Parathyroid adenoma (tissue), 2 donors: Measurements from ENCODE around the gene NCKAP1.
"Not testable (repeated sequence)": the region's sequence is repeated elsewhere in the genome, so short reads cannot be mapped to it uniquely, and the experiment has no call there.

Source experiments
- H2AFZ ChIP-seq: fragments of 300-600 bp; sonication (generic); one replicate; pipeline ENCODE4 v1.7.0; 2017; ENCODE audit warnings: antibody characterized with exemption, mild to moderate bottlenecking
- H3K27ac ChIP-seq: fragments of 300-600 bp; sonication (generic); one replicate; pipeline ENCODE4 v1.7.0; 2017
- H3K27me3 ChIP-seq: fragments of 300-600 bp; sonication (generic); one replicate; pipeline ENCODE4 v1.7.0; 2017; ENCODE audit warnings: low read length; ENCODE audit not compliant: control insufficient read depth, insufficient read depth
- H3K36me3 ChIP-seq: fragments of 300-600 bp; sonication (generic); one replicate; pipeline ENCODE4 v1.7.0; 2017; ENCODE audit warnings: low read length; ENCODE audit not compliant: control insufficient read depth, insufficient read depth
- H3K4me1 ChIP-seq: fragments of 300-600 bp; sonication (generic); one replicate; pipeline ENCODE4 v1.7.0; 2017; ENCODE audit warnings: control low read depth
- H3K4me2 ChIP-seq: fragments of 300-600 bp; sonication (generic); one replicate; pipeline ENCODE4 v1.7.0; 2017; ENCODE audit warnings: low read length
- H3K4me3 ChIP-seq: fragments of 300-600 bp; sonication (generic); one replicate; pipeline ENCODE4 v1.7.0; 2017; ENCODE audit warnings: low read depth, low read length
- H3K79me2 ChIP-seq: fragments of 300-600 bp; sonication (generic); one replicate; pipeline ENCODE4 v1.7.0; 2017; ENCODE audit warnings: control low read depth
- H3K9ac ChIP-seq: fragments of 300-600 bp; sonication (generic); one replicate; pipeline ENCODE4 v1.7.0; 2017; ENCODE audit warnings: mild to moderate bottlenecking
- H3K9me3 ChIP-seq: fragments of 300-600 bp; sonication (generic); one replicate; pipeline ENCODE4 v1.7.0; 2017; ENCODE audit warnings: low read length; ENCODE audit not compliant: control insufficient read depth
- TF ChIP-seq, protein P1 (sequence below): fragments of 300-600 bp; sonication (generic); IDR thresholded peaks from one replicate; pipeline ENCODE4 v1.7.0; 2017; ENCODE audit warnings: antibody characterized with exemption, mild to moderate bottlenecking
- donor health status: primary hyperparathyroidism.

The NCKAP1 gene

DNA sequence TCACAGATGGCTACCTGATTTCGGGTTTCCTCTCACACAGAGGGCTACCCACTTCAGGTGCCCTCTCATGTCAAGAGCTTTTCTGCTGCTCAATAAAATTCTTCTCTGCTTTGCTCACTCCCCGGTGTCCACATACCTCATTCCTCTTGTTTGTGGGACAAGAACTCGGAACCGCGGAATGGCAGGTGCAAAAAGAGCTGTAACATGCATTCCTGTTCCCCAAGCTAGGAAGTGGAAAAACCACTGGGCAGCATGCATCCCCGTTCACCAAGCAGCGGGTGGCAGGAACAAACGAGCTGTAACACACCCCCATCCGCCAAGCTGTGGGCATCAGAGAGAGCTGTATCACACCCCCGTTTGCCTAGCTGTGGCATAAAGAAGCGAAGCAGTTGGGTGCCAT, 144.6 kb downstream of the NCKAP1 start:
- H3K27ac ChIP-seq: no peak overlapping the region
- H3K27me3 ChIP-seq: no peaks in the 10 kb centered on the region
- H3K36me3 ChIP-seq: no peaks in the 10 kb centered on the region

DNA sequence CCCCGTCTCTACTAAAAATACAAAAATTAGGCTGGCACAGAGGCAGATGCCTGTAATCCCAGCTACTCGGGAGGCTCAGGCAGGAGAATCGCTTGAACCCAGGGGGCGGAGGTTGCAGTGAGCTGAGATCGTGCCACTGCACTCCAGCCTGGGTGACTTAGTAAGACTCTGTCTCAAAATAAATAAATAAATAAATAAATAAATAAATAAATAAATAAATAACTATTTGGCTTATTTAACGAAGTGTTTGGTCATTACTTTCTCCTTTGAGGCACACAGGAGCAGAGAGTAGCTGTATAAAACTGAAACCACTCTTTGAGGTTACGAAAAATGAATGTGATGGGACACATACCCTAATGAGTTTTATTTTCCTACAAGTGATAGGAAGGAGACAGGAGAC, 145.2 kb downstream of the NCKAP1 start:
- H3K27ac ChIP-seq, H3K9ac ChIP-seq: not testable (repeated sequence)

More for the DNA sequence above, 144.6 kb downstream of the NCKAP1 start:
- Histone ChIP-seq H3K4me1 (no peaks in the 10 kb centered on the region), H3K9ac (no peak overlapping the region), H3K79me2 (no peaks in the 10 kb centered on the region), H2AFZ (no peak overlapping the region), H3K4me2 (no peak overlapping the region), H3K9me3 (no peaks in the 10 kb centered on the region), H3K4me3 (no peak overlapping the region)
- TF ChIP-seq, protein P1, sequence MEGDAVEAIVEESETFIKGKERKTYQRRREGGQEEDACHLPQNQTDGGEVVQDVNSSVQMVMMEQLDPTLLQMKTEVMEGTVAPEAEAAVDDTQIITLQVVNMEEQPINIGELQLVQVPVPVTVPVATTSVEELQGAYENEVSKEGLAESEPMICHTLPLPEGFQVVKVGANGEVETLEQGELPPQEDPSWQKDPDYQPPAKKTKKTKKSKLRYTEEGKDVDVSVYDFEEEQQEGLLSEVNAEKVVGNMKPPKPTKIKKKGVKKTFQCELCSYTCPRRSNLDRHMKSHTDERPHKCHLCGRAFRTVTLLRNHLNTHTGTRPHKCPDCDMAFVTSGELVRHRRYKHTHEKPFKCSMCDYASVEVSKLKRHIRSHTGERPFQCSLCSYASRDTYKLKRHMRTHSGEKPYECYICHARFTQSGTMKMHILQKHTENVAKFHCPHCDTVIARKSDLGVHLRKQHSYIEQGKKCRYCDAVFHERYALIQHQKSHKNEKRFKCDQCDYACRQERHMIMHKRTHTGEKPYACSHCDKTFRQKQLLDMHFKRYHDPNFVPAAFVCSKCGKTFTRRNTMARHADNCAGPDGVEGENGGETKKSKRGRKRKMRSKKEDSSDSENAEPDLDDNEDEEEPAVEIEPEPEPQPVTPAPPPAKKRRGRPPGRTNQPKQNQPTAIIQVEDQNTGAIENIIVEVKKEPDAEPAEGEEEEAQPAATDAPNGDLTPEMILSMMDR: no peak

DNA sequence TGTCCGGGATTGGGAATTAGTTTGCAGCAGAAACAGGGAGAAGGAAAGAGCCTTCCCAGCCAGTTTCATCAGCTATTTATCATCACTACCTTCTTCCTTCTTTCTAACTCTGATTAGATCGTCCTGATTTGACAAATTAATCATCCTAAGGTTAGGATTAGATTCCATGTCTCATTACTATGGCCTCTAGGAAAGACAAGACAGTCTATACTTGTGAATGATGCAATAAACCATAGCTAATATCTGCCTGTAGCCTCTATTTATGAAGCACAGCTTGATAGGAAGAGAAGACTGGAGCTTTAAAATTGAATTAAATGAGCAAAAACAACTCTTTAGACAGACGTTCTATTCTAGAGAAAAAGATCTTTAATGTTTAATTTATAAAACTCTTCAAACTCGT, 146.6 kb downstream of the NCKAP1 start:
- no peak overlapping the region for H3K4me2 ChIP-seq
- H3K4me3 ChIP-seq: no peak overlapping the region
- no peaks in the 10 kb centered on the region for H3K79me2 ChIP-seq
- H2AFZ ChIP-seq: no peak overlapping the region
- H3K9me3 ChIP-seq: no peaks in the 10 kb centered on the region
- TF ChIP-seq, protein P1: no peak
- no peaks in the 10 kb centered on the region for H3K4me1 ChIP-seq
- no peaks in the 10 kb centered on the region for H3K27me3 ChIP-seq
- H3K36me3 ChIP-seq: no peaks in the 10 kb centered on the region
- no peak overlapping the region for H3K27ac ChIP-seq
- H3K9ac ChIP-seq: no peak overlapping the region

More for the DNA sequence above, 145.2 kb downstream of the NCKAP1 start:
- not testable (repeated sequence) for H3K4me1 ChIP-seq, H3K27me3 ChIP-seq, H3K4me2 ChIP-seq, H3K9me3 ChIP-seq, H3K79me2 ChIP-seq, H3K36me3 ChIP-seq, H2AFZ ChIP-seq, H3K4me3 ChIP-seq

DNA sequence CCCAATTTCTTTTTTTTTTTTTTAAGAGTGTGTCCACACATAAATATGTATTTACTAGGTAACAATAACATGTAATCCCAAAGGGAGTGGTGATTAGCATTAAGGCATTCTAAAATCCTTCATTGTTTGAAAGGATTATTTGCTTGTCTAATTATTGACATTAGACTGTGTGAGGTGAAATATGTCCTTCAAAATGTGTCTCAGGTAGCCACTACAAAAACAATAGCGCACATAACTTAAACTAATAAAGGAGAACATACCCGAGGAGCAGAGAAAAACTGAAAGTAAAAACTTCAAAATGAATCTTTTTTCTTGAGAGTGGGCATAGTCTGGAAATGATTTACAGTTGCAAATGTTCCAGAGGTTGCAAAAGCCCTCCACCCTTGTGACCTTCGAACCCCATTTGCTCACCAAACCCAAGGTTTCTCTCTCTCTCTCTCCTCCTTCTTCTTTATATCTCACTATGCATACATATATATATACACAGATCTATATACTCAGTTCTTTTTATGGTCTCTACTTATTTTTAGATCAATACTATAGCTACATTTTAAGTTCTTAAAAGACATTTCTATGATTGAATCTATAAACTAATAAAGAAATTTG, 147.4 kb downstream of the NCKAP1 start:
- no peaks in the 10 kb centered on the region for H3K9me3 ChIP-seq
- H3K4me3 ChIP-seq: no peak overlapping the region
- TF ChIP-seq, protein P1: no peak
- no peak overlapping the region for H3K27ac ChIP-seq
- H3K36me3 ChIP-seq: no peaks in the 10 kb centered on the region
- no peak overlapping the region for H3K9ac ChIP-seq
- no peaks in the 10 kb centered on the region for H3K27me3 ChIP-seq
- no peak overlapping the region for H3K4me2 ChIP-seq
- H3K4me1 ChIP-seq: no peaks in the 10 kb centered on the region
- no peaks in the 10 kb centered on the region for H3K79me2 ChIP-seq
- H2AFZ ChIP-seq: no peak overlapping the region

DNA sequence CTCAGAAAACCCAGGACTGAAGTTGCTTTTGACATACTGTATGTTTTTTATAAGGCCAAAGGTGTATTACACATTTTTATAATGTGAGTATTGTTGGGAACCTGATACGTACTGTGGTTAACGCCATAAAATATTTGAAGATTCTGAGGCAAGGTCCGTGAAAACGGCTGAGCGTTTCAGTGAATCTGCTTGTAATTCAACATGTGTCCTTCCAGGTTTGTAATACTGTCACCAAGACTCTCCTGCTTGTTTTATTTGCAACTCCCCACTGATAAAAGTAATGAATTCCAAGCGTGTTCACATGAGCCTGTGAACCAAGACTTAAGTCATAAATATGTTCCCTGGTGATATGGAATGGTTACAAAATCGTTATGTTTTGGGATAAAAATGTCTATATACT, 148.0 kb downstream of the NCKAP1 start:
- no peaks in the 10 kb centered on the region for H3K36me3 ChIP-seq
- no peaks in the 10 kb centered on the region for H3K79me2 ChIP-seq
- no peaks in the 10 kb centered on the region for H3K9me3 ChIP-seq
- H3K4me1 ChIP-seq: no peaks in the 10 kb centered on the region
- no peak overlapping the region for H2AFZ ChIP-seq
- no peaks in the 10 kb centered on the region for H3K27me3 ChIP-seq
- no peak overlapping the region for H3K4me3 ChIP-seq
- H3K27ac ChIP-seq: no peak overlapping the region
- TF ChIP-seq, protein P1: no peak
- H3K9ac ChIP-seq: no peak overlapping the region
- no peak overlapping the region for H3K4me2 ChIP-seq
